Breast epithelium (tissue), 3 donors: ENCODE measurements around the gene DPH1.

Experiments used
- POLR2A ChIP-seq: fragments of 450-650 bp; IDR thresholded peaks from one replicate; pipeline ENCODE4 v1.6.1; 2016; ENCODE audit warnings: antibody characterized with exemption, mild to moderate bottlenecking, moderate library complexity
- TF ChIP-seq, protein P1 (sequence below), 3 donors: fragments of 450-650 bp; IDR thresholded peaks; one replicate each; pipeline ENCODE4 v1.5.1; 2016 to 2017; ENCODE audit warnings: antibody characterized with exemption in 3 of 3, mild to moderate bottlenecking in 3 of 3, moderate library complexity in 3 of 3

DNA sequence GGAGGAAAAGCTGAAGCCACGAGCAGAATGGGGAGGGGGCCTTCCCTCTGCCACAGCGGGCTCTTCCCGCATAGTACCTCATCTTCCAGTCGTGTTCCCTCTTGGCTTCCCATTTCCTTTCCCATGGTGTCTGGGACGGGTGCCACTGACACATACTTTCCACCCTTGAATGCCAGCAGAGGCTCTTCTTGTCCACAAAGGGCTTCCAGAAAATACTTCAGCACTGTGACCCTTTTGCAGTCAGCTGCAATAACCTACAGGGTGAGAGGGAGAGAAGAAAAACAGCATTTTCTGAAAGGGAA lies 55.6 kb downstream of the DPH1 start:
- no peak for TF ChIP-seq POLR2A
- TF ChIP-seq, protein P1, sequence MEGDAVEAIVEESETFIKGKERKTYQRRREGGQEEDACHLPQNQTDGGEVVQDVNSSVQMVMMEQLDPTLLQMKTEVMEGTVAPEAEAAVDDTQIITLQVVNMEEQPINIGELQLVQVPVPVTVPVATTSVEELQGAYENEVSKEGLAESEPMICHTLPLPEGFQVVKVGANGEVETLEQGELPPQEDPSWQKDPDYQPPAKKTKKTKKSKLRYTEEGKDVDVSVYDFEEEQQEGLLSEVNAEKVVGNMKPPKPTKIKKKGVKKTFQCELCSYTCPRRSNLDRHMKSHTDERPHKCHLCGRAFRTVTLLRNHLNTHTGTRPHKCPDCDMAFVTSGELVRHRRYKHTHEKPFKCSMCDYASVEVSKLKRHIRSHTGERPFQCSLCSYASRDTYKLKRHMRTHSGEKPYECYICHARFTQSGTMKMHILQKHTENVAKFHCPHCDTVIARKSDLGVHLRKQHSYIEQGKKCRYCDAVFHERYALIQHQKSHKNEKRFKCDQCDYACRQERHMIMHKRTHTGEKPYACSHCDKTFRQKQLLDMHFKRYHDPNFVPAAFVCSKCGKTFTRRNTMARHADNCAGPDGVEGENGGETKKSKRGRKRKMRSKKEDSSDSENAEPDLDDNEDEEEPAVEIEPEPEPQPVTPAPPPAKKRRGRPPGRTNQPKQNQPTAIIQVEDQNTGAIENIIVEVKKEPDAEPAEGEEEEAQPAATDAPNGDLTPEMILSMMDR (IDR thresholded peaks at IDR 0.05), result no peak
